ENCODE measurements around the gene MAB21L3.

Gene MAB21L3

DNA sequence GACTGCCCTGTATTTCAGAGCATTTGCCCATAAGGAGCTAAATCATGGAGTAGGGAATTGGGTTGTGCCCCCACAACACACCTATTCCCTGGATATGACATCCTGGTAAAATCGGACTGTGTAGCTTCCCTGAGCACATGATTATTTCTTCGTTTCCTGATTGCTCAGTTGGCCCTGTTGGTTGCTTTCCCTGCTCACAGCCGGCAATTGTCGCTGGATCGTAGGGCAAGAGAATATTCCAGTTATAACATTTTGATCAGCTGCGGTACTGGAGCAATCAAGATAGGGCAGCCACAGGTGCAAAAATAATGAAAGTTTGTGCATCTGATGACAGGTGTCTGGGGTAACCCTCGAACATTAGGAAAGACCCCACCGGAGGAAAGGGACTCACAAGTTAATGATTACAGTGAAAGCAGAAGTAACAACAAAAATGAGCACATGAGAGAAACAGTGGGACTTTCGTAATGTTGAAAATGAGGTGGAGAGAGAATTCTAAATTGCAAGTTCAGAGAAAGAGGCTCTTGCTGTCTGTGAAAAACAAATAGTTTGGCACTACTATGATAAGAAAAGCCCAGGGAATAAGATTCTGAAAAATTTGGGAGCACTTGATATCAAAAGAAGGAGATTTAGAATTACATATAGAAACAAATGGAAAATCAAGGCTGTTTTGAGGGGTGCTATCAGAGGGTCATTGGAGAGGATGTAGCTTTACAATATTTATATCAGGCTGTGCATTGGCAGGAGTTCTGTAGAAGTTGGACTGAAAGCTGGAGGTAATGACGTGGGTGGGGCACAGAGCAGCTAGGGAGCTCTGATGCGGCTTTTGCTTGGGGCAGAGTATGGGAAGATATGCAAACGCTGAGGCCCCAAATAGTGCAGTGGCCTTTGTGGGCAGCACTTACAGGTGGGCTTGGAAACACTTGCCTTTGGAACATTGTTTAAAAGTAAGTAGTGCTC is at the start of gene MAB21L3:
MAB21L3 (plus strand) TSS at position 833 of the 957 bp plus-strand sequence. CDS start 1,217 bp downstream, outside the sequence.
- no peak for DNase-seq (ENCODE audit: low spot score)

DNA sequence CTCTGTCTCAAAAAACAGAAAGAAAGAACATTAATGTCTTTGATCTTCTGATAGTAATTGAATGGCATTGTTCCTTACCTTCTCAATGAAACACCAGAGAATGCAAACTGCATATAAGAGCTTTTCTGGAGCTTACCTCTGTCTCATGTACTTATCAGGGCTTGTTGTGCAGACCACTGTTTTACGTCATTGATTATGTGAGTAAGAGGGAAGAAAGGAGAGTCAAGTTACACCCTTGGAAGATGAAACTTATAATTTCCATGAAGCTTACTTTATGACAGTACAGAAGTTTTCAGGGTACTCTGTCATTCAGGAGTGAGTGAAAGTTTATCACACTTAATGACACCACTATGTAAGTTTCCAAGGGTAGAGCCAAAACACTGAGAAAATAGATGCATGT is 49.0 kb upstream of the MAB21L3 start:
- DNase-seq (ENCODE audit: low spot score), result no peak

DNA sequence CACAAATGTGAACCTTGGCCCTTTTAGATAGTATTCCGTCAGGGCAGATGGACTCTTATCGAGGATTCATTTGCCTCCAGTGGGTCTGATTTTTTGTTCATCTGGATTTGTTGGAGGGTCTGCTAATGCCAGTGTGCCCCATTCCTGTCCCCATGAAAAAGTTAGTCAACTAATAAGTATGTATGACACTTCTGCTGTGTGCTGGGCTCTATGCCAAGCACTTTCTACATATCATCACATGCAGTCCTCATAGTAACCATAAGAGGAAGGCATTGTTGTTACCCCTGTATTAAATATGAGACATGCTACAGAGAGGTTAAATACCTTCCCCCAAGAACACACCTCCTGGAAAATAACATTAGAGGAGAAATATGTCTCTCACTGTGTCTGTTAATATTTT is 46.6 kb upstream of the MAB21L3 start:
- DNase-seq (ENCODE audit: low spot score), result no peak

DNA sequence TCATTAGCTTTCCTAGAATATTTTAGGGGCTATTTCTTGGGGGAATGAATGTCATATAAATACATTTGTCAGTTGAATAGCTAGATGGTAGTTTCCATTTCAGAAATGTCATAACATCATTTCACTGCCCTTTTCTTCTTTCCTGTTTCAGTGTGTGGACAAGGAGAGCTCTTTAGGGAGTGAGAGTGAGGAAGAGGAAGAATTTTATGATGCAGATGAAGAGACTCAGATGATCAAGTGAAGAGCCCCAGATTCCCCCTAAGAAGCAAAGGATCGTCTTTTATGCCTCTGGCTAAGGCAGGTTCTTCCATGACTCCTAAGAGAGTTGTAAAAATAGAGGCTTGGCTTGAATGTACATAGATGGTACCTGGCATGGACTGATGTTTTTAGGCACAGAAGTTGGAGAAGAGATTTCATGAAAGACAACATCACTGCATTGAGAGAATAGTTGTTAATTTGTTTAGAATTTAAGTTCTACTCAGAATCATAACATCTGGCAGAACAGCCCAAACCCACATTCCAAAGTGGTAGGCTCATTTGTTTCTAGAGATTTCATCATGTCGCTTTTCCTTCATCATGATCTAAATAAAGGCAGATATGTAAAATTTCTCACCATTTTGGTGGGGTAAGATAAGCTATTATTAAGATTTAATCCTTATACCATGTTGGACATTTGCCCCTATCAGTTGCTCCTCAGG is 44.2 kb upstream of the MAB21L3 start:
- no peak for DNase-seq (ENCODE audit: low spot score)

DNA sequence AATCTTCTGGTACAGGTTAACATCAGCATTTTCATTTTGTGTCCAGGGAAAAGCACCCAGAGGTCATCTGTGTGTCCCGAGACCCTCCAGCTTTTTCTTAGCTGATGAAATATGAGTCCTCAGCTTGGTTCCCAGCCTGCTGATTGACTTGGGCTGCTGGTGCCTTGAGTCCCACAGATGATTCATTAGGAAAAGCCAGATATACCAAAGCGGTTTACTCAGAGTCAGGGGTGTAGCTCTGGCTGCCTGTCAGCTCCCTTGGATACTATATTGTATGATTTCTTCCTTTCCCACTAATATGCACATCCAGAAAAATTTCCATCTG is 43.7 kb upstream of the MAB21L3 start:
- DNase-seq (ENCODE audit: low spot score), result no peak

DNA sequence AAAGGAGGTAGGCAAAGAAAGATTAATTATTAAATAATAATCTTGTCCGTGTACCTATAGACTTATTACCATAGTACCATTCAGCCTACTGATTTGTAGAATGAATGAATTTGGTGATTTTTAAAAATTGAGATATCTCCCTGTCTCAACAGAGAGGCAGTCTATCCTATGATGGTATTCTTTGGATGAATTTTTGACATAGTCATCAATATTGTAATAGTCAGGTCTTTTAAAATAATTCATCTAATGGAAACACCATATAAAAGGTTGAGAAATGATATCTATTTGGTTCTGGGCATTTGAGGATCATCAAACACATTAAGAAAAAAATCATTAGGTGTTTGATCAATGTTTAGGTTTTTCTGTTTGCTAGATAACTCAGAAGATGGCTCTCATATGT is 35.6 kb upstream of the MAB21L3 start:
- DNase-seq (ENCODE audit: low spot score), result no peak

DNA sequence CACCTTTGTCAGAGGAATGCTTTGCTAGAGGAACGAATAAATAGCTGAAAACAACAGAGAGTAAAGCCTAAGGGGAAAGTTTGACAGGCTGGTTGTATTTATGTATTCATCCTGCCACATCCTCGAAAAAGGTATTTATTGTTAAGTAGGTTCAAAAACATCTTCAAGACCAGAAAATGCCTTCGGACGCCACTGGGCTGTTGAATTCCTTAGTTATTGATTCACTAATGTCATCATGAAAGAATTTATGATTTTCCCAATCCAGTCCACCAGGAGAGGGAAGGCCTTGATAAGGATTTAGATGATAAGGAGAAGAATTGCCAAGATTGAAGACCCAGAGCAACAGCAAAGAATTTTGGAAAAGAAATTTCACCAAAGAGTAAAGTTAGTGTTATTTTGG is 35.2 kb upstream of the MAB21L3 start:
- no peak for DNase-seq (ENCODE audit: low spot score)

DNA sequence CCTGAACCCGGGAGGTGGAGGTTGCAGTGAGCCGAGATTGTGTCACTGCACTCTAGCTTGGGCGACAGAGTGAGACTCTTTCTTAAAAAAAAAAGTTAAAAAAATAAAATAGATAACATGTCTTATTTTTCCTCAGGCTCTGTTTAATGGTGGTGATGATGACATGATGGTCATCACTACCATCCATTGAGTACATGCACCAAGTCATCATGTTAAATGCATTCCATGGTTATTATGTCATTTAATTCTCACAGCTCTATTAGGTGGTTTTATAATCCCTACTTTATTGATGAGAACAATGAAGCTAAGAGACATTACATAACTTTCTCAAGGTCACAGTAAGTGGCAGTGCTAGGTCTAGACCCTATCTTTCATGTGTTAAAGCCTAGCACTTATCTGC is 34.4 kb upstream of the MAB21L3 start:
- no peak for DNase-seq (ENCODE audit: low spot score)

DNA sequence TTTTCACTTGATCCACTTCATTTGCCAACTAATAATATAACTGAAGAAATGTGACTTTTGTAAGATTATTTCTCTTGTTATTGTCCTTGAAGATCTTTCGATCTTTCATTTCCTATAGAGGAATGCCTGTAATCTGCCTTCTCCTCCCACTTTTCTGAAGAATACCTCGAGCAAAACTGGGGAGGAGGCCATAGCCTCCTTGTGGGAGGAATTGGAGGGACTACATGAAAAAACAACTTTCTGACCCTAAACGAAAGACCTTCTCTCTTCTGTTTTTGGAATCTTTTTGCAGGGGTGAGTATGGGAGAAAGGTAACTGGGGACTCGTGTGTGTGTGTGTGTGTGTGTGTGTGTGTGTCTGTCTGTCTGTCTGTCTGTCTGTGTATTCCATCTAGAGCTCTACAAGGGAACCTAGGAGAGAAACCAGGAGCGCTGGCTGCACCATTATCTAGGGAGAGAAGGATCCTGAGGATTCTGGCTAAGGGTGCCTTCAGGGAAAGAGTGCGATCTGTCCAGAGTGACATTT is 32.4 kb upstream of the MAB21L3 start:
- no peak for DNase-seq (ENCODE audit: low spot score)

DNA sequence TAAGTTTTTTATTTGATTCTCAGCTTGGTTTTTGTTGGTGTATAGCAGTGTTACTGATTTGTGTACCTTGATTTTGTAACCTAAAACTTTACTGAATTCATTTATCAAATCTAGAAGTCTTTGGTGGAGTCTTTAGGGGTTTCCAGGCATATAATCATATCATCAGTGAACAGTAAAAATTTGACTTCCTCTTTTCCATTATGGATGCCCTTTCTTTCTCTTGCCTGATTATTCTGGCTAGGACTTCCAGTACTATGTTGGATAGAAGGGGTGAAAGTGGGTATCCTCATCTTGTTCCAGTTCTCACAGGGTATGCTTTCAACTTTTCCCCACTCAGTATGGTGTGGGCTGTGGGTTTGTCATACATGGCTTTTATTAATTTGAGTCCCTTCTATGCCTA is 23.6 kb upstream of the MAB21L3 start:
- no peak for DNase-seq (ENCODE audit: low spot score)

DNA sequence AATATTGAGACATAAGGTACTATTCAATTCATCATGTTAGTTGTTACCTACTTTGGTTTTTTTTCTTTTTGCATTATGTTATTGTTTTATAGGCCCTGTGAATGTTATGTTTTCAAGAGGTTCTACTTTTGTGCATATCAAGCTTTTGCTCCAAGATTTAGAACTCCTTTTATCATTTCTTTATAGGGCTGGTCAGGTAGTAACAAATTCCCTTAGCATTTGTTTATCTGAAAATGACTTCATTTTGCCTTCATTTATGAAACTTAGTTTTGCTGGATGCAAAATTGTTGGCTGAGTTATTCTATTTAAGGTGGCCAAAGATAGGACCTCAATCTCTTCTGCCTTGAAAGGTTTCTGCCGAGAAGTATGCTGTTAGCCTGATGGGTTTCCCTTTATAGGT is 21.3 kb upstream of the MAB21L3 start:
- DNase-seq (ENCODE audit: low spot score), result no peak

DNA sequence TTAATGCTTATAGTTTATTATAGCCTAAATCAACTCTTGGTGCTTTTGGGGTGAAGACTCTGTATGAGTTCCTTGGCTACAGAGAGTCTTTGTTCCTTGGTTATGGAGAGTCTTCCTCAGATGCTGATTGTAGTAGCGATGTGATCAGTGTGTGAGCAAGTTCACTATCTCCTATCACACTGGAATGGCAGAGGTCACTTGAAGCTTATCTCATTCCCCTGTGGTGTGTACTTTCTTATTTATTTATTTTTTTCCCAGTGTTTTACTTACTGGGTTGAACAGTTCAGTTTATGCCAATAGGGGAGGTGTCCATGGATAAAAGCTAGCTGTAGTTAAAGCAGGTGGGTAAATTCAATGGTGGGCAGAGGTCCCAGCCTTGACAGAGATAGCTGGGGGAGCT is 20.1 kb upstream of the MAB21L3 start:
- DNase-seq (ENCODE audit: low spot score), result no peak

DNA sequence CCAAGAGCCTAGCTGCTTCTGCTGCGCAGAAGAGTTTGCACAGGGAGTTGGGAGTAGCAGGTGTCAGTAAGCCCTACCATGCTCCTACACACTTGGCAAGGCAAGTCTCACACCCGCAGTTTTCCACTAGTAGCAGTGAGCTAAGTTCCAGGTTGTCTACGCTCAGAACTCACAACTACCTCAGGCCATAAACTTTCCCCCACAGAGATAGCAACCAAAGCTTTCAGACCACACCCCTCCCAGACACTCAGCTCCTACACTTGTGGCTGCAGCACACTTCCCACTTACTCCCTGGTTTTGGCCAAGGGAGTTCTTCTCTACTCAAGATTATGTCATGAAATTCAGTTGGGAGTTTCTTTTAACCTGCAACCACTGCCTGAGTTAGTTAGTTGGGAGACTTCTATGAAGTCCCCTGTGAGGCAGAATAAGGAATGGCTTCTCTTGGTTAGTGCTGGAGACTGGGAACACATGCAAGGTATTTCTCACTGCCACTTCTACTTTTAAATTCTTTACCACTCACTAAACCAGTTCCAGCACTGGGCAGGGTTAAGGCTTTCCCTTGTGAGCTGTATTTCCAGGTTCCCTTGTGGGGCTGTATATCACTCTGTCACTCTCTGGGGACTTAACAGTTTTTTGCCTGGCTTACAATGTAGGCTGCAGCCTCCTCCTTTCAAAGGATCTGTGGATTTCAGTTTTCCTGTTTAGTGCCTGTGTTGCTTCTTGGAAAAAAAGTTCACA is 18.3 kb upstream of the MAB21L3 start:
- no peak for DNase-seq (ENCODE audit: low spot score)

DNA sequence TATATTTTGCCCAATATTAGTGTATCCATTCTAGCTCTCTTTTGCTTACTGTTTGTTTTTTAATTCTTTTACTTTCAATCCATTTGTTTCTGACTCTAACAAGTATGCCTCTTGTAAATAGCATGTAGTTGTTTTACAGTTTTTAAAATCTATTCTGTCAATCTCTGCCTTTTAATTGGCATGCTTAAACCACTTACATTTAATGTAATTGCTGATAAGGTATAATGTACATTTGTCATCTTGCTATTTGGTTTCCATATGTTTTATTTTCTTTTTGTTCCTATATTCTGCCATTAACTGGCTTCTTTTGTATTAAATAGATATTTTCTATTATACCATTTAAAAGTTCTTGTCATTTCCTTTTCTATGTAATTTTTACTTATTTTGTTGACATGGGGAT is 16.2 kb upstream of the MAB21L3 start:
- no peak for DNase-seq (ENCODE audit: low spot score)

DNA sequence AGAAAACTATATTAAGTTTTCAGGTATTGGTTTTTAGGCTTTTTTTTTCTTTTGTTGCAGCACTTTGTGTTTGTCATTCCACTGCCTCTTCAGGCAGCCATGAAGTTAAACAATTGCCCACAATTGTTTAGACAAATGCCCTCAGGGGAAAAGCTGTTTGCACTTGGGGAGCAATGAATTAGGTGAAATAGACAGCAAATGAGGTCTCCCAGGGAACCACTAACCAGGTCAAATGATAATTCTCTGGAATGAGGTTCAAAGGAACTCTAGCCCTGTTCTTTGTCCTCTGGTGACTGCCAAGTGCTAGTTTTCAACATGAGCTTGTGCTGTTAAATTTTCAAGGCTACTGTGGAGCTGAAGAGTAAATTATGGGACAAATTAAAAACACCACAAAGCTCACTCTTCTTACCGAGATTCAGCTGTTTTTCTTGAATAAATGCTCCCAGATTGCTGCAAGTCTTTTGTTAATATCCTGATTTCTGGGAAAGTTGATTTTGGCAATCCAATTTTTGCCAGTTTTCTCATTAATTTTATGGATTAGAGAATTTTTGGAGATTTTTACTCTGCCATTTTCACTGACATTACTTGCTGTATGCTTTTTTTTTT is 15.1 kb upstream of the MAB21L3 start:
- DNase-seq (ENCODE audit: low spot score), result no peak

DNA sequence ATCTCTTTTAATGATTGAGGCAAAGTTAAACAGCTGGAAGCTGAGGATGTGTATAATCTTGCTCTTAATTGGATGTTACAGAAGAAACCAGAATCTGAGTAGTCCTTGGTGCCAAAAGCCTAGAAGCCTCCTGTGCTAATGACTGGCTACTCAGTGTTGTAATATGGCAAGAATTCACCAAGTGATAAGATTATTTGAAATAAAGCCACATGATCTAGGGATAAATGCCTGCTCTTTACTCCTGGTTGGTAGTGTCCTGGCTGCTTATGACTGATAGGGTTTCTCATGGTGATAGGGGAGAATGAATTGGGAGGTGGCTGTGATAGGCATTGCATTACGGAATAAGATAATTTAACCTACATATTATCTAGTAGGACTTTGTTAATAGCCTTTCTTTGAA is 13.6 kb upstream of the MAB21L3 start:
- no peak for DNase-seq (ENCODE audit: low spot score)

DNA sequence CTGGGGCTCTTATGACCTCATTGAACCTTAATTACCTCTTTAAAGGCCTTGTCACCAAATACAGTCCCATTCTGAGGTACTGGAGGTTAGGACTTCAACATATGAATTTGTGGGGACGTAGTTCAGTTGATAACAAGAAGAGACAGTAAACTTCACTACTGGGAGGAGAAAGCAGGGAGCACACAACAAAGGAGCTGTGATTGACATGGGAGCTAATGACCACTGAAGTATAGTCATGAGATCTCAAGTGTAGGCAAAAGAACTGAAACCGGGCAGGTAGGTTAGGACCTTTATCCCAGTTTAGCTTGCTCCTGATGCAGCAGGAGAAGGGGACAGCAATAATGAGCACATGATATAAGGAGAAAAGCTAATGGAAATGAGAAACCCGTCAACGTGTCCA is 11.8 kb upstream of the MAB21L3 start:
- DNase-seq (ENCODE audit: low spot score), result no peak

DNA sequence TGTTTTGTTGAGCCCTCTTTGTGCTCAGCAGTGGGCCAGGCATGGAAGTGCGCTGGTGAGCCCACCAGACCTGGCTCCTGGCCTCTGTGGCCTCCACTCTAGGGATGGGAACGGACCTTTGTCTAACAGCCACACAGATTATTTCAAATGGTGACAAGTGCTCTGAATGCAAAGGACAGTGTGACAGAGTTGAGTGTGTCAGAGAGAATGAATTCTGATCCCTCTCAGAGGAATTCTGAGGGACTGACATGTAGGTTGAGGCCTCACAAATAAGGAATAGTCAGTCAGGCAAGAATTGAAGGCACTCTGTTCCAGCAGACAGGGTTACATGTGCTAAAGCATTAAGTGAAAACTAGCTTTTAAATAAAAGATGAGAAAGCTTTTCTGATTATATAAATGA is 11.3 kb upstream of the MAB21L3 start:
- DNase-seq (ENCODE audit: low spot score), result no peak

DNA sequence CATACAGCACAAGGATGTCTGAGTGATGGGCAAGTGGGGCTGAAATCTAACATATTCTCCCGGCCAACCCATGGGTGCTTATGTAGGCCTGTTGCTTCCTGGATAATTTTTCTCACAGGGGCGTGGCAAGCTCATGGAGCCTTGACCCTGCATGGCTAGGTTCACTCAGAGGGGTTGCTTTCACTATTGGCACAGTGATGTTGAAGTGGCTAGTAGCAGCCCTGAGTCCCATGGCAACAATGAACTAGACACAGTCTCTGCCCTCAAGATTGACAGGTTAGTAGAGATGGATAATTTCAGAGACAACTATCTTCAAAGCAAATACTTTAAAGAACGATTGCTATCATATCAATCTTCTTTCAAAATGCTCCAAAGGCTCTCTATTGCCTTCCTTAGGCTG is 6.5 kb upstream of the MAB21L3 start:
- DNase-seq (ENCODE audit: low spot score), result no peak

DNA sequence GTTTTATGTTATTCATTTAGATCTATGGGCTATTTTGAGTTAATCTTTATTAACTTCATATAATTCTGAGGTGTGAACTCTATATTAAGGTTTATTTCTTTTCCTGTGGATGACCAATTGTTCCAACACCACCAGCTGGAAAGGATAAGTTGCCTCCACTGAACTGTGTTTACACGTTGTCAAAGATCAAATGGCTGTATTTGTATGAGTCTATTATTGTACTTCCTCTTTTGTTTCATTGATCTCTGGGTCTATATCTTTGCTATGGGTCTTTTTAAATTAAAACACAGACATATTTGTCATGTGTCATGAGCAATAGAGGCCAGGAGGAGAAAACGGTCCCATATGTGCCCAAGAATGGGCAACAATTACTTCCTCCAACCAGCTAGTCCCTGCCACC is 5.2 kb upstream of the MAB21L3 start:
- DNase-seq (ENCODE audit: low spot score), result no peak

DNA sequence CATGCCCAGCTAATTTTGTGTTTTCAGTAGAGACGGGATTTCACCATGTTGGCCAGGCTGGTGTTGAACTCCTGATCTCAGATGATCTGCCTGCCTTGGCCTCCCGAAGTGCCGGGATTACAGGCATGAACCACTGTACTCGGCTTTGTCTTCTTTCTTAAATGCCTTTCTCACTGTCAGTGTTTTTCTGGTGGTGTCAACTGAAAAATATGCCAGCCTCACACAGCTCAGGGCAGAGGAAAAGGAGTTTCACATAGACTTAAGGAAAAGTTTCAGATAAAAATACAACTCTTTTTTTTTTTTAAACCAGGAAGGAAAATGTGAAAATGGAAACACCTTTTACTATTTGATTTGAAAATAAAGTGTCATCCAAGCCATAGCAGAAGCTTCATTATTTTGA is 4.6 kb upstream of the MAB21L3 start:
- DNase-seq (ENCODE audit: low spot score), result no peak

DNA sequence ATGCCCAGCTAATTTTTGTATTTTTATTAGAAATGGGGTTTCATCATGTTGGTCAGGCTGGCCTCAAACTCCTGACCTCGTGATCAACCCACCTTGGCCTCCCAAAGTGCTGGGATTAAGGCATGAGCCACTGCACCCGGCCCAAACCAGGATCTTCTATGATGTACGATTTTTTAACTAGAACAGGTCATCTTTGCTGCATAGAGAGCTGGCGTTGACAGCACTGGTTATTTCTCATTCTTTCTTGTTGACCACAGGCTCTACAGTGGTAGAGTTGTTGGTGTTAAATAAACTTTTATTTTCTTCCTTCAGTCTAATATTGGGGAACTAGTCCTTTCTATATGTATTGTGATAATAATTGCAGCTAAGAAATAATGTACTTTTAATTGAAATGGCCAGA is 3.8 kb upstream of the MAB21L3 start:
- no peak for DNase-seq (ENCODE audit: low spot score)
